ENCODE results near the gene ANKRD12. TPM values are rescaled to one million over a fixed set of nuclear protein-coding genes. Genes with fewer than 3 reads are reported as not detected.
A peak's percentile ranks its signal among the peaks of the same experiment; 100 is the strongest.
"Not testable (repeated sequence)": the region's sequence is repeated elsewhere in the genome, so short reads cannot be mapped to it uniquely, and the experiment has no call there.

Gene ANKRD12
- 3.7 and 8.5 TPM in 2 replicates for total RNA-seq

GRCh38 chr18:9136315-9137155 is at the start of gene ANKRD12:
Gene ANKRD12 (plus strand): TSS chr18:9136781. CDS start chr18:9182433, 45,652 bp downstream.
- no peak for DNase-seq (ENCODE audit: low read depth)
- peak within 1 kb of the TSS; percentile 78 for H3K4me3 ChIP-seq (ENCODE audit: low read depth, low read length)
- no peak for TF ChIP-seq CTCF (conservative IDR thresholded peaks at IDR 0.05; ENCODE audit: low read depth, low read length)

GRCh38 chr18:9087144-9087543 is 49.4 kb upstream of the ANKRD12 start:
- no peak for DNase-seq (ENCODE audit: low read depth)
- H3K4me3 ChIP-seq (ENCODE audit: low read depth, low read length), result no peak overlapping the region
- no peak for TF ChIP-seq CTCF (conservative IDR thresholded peaks at IDR 0.05; ENCODE audit: low read depth, low read length)

GRCh38 chr18:9088252-9088651 is 48.3 kb upstream of the ANKRD12 start:
- no peak for DNase-seq (ENCODE audit: low read depth)
- no peak for TF ChIP-seq CTCF (conservative IDR thresholded peaks at IDR 0.05; ENCODE audit: low read depth, low read length)
- no peak overlapping the region for H3K4me3 ChIP-seq (ENCODE audit: low read depth, low read length)

GRCh38 chr18:9088727-9089126 is 47.9 kb upstream of the ANKRD12 start:
- not testable (repeated sequence) for H3K4me3 ChIP-seq (ENCODE audit: low read depth, low read length); DNase-seq (ENCODE audit: low read depth)

GRCh38 chr18:9090578-9090977 is 46.0 kb upstream of the ANKRD12 start:
- no peak for DNase-seq (ENCODE audit: low read depth)
- H3K4me3 ChIP-seq (ENCODE audit: low read depth, low read length), result no peak overlapping the region
- TF ChIP-seq CTCF (conservative IDR thresholded peaks at IDR 0.05; ENCODE audit: low read depth, low read length), result no peak

- H3K4me3 ChIP-seq (ENCODE audit: low read depth, low read length), result no peak overlapping the region
- no peak for DNase-seq (ENCODE audit: low read depth)
- TF ChIP-seq CTCF (conservative IDR thresholded peaks at IDR 0.05; ENCODE audit: low read depth, low read length), result no peak
Measured at GRCh38 chr18:9091066-9091476, 45.5 kb upstream of the ANKRD12 start.

GRCh38 chr18:9092665-9093064 is 43.9 kb upstream of the ANKRD12 start:
- DNase-seq (ENCODE audit: low read depth), result no peak
- H3K4me3 ChIP-seq (ENCODE audit: low read depth, low read length), result no peak overlapping the region
- no peak for TF ChIP-seq CTCF (conservative IDR thresholded peaks at IDR 0.05; ENCODE audit: low read depth, low read length)

GRCh38 chr18:9093109-9093508 is 43.5 kb upstream of the ANKRD12 start:
- H3K4me3 ChIP-seq (ENCODE audit: low read depth, low read length), result not testable (repeated sequence)

More at GRCh38 chr18:9093109-9093508, 43.5 kb upstream of the ANKRD12 start:
- not testable (repeated sequence) for DNase-seq (ENCODE audit: low read depth)

Measured in epithelial cell of proximal tubule (primary cell).